G401 (cell line): ENCODE data around the gene DBET. TPM values are rescaled to one million over a fixed set of nuclear protein-coding genes. Genes with fewer than 3 reads are reported as not detected.
"Not testable (repeated sequence)": the region's sequence is repeated elsewhere in the genome, so short reads cannot be mapped to it uniquely, and the experiment has no call there.

Source experiments
- DNase-seq: peaks from one replicate; pipeline ENCODE4 v3.0.0-alpha.2; 2015; ENCODE audit warnings: low spot score
- in situ Hi-C: cut with HindIII; loops from 2 replicates; pipeline ENCODE4 v1.10.0; 2016; ENCODE audit warnings: low sequenced_read_pairs, mixed read lengths
- total RNA-seq: library from RNA; depleted of rRNA; stranded (reverse); fragments of >200 nt; shearing (Covaris generic); gene quantifications from 2 replicates; pipeline ENCODE4 v1.2.3, GENCODE V29; 2014

DBET gene
- total RNA-seq, 1 experiment from 2014 or later: not detected

DNA sequence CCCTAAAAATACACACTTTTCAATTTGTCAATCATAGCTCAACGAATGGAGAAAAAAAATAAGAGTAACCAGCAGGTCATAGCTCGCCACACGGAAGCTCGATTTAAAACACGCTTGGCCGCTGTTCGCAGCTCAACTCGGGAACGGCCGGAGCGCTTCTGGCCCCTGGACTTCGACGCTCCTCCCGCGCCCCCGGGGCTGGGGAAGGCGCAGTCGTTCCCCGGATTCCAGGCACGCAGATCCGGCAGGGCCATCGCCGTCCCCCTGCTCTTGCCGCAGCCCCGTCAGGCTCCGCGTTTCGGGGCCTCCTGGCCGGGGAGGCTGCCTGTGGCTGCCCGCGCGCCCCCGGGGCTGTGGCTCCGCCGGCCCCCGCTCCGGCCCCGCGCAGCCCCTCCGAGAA, 23.4 kb upstream of the DBET start:
- DNase-seq, in situ Hi-C loops: not testable (repeated sequence)

DNA sequence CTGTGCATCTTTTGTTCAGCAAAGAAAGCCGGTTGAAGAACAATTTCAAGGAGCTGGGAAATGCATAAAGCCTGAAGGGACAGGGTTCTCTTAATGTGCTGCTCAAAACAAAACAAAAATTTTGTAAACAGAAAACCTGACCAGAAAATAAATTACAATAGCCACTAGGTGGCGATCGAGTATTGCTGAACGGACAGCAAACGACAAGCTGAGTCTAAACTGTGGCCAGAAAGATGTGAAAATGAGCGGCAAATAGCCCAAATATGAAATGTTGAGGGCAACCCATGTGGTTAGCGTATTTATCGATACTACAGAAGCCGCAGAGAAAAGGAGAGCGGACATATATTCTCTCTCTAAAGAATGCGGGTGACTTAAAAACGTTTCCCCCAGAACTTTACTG, 16.7 kb upstream of the DBET start:
- in situ Hi-C loops, DNase-seq: not testable (repeated sequence)

- DNase-seq, in situ Hi-C loops: not testable (repeated sequence)
These were observed 14.7 kb upstream of the DBET start for GRCh38 chr4:190049378-190050239.

- in situ Hi-C loops, DNase-seq: not testable (repeated sequence)
These were observed 5.3 kb upstream of the DBET start for GRCh38 chr4:190058997-190059396.

GRCh38 chr4:190064805-190065204, 503 bp downstream of the DBET start:
- in situ Hi-C loops: not testable (repeated sequence)
- DNase-seq: peak; percentile 0

DNA sequence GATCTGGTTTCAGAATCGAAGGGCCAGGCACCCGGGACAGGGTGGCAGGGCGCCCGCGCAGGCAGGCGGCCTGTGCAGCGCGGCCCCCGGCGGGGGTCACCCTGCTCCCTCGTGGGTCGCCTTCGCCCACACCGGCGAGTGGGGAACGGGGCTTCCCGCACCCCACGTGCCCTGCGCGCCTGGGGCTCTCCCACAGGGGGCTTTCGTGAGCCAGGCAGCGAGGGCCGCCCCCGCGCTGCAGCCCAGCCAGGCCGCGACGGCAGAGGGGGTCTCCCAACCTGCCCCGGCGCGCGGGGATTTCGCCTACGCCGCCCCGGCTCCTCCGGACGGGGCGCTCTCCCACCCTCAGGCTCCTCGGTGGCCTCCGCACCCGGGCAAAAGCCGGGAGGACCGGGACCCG, 4.0 kb downstream of the DBET start:
- DNase-seq, in situ Hi-C loops: not testable (repeated sequence)

GRCh38 chr4:190093052-190093451, 28.8 kb downstream of the DBET start:
- in situ Hi-C loops, DNase-seq: not testable (repeated sequence)

- in situ Hi-C loops: not testable (repeated sequence)
These were observed 29.7 kb downstream of the DBET start for GRCh38 chr4:190094031-190094430.

DNA sequence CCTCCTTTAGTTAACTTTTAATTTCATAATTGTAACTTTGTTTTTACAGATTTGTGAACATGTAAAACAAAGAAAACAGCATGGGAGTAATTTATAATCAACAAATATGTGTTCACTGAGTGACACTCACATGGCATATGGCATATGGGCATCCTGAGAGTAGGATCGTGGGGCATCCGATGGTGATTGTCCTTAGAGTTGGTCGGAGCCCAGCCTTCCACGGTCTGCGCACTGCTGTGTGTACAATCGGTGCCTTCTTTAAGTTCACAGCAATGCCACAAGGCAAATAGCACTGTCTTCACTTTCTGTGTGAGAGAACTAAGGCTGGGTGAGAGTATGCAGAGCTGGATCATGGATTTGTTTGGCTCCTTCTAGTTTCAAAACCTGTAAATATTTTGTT, 31.0 kb downstream of the DBET start:
- in situ Hi-C loops, DNase-seq: not testable (repeated sequence)

More at GRCh38 chr4:190094031-190094430, 29.7 kb downstream of the DBET start:
- DNase-seq: not testable (repeated sequence)

DNA sequence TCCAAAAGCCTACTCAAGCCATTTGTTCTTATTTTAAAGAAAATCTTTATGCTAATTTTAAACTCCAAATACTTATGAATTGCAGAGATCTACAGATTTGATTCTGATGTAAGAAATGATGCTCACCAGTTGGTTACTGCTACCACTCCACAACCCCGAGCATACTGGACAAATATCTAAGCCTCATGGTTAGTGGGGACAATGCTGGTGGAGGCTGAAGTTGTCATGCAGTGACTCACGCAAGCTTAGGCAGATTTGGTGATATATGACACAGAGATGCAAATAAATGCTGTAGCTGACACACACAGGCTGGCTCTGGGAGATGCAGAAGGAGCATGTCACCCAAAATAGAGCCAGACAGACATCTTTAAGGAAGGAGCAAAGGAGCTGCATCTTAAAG, 35.3 kb downstream of the DBET start:
- DNase-seq, in situ Hi-C loops: not testable (repeated sequence)

DNA sequence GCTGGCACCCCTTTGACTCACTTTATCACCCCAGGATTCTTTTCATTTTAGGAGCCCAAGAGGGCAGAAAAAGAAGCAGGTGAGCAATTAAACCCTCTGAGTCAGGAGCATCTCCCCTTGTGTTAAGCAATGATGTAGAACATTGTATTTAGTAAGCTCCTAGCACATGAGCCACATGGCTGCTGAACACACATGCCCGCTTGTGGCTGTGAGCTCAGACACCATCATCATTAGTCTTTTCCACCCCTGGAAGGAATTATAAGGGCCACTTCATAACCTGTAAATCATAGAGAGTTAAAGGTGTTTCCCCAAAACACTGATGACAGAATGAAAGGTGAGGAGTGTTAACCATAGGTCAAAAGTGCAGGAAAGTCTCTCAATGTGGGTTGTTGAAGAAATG, 37.2 kb downstream of the DBET start:
- in situ Hi-C loops, DNase-seq: not testable (repeated sequence)

DNA sequence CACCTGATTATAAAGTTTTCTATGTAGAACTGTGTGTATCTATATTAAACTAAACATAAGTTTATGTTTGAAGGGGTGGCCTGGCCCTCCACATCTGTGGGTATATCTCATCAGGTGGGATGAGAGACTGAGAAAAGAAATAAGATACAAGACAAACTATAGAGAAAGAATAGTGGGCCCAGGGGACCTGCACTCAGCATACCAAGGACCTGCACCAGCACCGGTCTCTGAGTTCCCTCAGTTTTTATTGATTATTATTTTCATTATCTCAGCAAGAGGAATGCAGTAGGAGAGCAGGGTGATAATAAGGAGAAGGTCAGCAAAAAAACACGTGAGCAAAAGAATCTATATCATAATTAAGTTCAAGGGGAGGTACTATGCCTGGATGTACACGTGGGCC, 41.9 kb downstream of the DBET start:
- in situ Hi-C loops, DNase-seq: not testable (repeated sequence)

GRCh38 chr4:190106611-190107480, 42.5 kb downstream of the DBET start:
- DNase-seq, in situ Hi-C loops: not testable (repeated sequence)

GRCh38 chr4:190107766-190108485, 43.6 kb downstream of the DBET start:
- DNase-seq, in situ Hi-C loops: not testable (repeated sequence)

DNA sequence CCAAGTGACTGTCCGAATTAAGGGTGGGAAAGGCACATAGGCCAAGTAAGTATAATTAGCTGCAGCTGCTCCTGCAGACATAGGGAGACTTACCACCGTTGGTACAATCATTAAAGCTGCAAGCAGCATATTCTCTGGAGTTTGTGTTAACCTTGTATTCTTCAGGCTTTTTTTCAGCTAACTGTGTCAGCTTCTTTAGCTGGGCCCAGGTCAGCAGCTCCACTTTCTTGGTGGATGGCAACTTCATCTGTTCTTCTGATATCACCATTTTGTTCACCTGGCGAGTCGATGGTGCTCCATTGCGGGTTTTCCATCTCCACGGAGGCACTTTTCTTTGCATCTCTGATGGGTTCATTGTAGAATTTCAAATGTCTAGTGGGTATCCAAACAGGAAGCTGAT, 44.5 kb downstream of the DBET start:
- in situ Hi-C loops, DNase-seq: not testable (repeated sequence)

GRCh38 chr4:190109390-190110011, 45.2 kb downstream of the DBET start:
- in situ Hi-C loops, DNase-seq: not testable (repeated sequence)

DNA sequence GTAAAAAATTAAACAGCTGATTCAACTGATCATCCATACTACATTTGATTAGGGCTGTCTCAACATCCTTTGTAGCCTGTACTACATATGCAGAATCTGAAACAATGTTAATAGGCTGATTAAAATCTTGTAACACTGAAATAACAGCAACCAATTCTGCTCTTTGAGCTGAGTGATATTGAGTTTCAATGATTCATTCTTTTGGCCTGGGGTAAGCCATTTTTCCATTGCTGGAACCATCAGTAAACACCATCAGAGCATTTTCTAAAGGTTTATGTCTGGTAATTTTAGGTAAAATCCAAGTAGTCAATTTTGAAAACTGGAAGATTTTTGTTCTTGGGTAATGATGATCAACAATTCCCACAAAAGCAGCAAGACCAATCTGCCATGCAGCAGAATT, 45.7 kb downstream of the DBET start:
- in situ Hi-C loops, DNase-seq: not testable (repeated sequence)

DNA sequence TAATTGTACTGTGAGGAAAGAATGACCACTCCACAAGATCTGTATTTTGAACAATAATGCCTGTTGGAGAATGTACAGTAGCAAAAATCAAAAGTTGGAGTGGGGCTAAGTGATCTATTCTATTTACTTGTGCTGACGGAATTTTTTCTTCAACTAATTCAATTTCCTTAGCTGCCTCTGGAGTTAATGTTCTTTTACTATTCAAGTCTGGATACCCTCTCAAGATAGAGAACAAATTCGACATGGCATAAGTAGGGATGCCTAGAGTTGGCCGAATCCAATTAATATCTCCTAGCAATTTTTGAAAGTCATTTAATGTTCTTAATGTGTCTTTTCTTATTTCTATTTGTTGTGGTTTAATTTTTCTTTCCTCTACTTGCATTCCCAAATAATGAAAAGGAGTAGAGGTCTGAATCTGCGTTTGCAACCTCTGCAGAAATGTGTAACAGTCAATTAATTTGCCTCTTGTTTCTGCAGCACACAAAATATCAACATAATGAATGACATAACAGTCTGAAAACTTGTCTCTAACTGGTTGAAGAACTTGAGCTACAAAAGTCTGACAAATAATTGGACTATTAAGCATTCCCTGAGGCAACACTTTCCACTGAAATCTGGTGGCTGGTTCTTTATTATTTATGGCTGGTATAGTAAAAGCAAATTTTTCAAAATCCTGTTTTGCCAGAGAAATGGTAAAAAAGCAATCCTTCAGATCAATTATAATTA, 46.4 kb downstream of the DBET start:
- DNase-seq, in situ Hi-C loops: not testable (repeated sequence)
